ENCODE results near the gene SH3BP4. TPM values are rescaled to one million over a fixed set of nuclear protein-coding genes. Genes with fewer than 3 reads are reported as not detected.

Gene SH3BP4
- total and polyA plus RNA-seq, 10 of the 15 experiments (the other 5 are each of a cell fraction or from before 2014, with no cell fraction given): 0.03 to 0.36 TPM; not detected in 8

- no peak overlapping the region for H3K4me2 ChIP-seq (ENCODE audit: control insufficient read depth, insufficient read depth)
- ChIA-PET POLR2A (no interaction called here), RAD21 (ENCODE audit: unreplicated experiment) (no interaction called here), SMC1A (ENCODE audit: uncharacterized antibody, unreplicated experiment) (no interaction called here), CTCF (no interaction called here)
- H3K36me3 ChIP-seq (ENCODE audit: control insufficient read depth in 2 of 2, insufficient read depth in 2 of 2, low read length in 1 of 2): no peaks in the 10 kb centered on the region
- H3K27me3 ChIP-seq (replicated peaks in 1 of 2; ENCODE audit: control insufficient read depth in 2 of 2, insufficient read depth in 2 of 2, low read length in 1 of 2): 0 out of 4 replicates have a peak, but pooled peaks cover 0 to 3% of the 10 kb centered on the region in 2 experiments
- H3K9me3 ChIP-seq (replicated peaks; ENCODE audit: control insufficient read depth, insufficient read depth, low read length): no peaks in the 10 kb centered on the region
- H3K27ac ChIP-seq (ENCODE audit: control insufficient read depth, insufficient read depth): no peak overlapping the region
- TF ChIP-seq CBX3 (IDR thresholded peaks at IDR 0.05; ENCODE audit: borderline replicate concordance, low read depth): no peak
- no peak for TF ChIP-seq CEBPZ (IDR thresholded peaks at IDR 0.05; ENCODE audit: low read depth, low read length)
- no peak for TF ChIP-seq BHLHE40 (IDR thresholded peaks at IDR 0.05; ENCODE audit: borderline replicate concordance in 1 of 2, low read depth in 2 of 2, low read length in 1 of 2)
- no peak for TF ChIP-seq TARDBP (IDR thresholded peaks at IDR 0.05; ENCODE audit: borderline replicate concordance)
- no peak for TF ChIP-seq YY1 (IDR thresholded peaks at IDR 0.05; ENCODE audit: low read depth, low read length)
- TF ChIP-seq GABPA (IDR thresholded peaks at IDR 0.05; ENCODE audit: low read depth): no peak
- no peak for TF ChIP-seq KLF5 (IDR thresholded peaks at IDR 0.05; ENCODE audit: partially characterized antibody)
- no peak for TF ChIP-seq PKNOX1 (IDR thresholded peaks at IDR 0.05)
- TF ChIP-seq SIX5 (IDR thresholded peaks at IDR 0.05; ENCODE audit: low read depth, low read length, severe bottlenecking): no peak
- TF ChIP-seq TCF3 (IDR thresholded peaks at IDR 0.05; ENCODE audit: borderline replicate concordance, insufficient read depth, low read depth, low read length): no peak
- no peak for TF ChIP-seq BCL11A (IDR thresholded peaks at IDR 0.05; ENCODE audit: low read depth, low read length)
- no peak for TF ChIP-seq IKZF2 (IDR thresholded peaks at IDR 0.05)
- no peak for TF ChIP-seq IRF3 (IDR thresholded peaks at IDR 0.05)
- no peak for TF ChIP-seq NFXL1 (IDR thresholded peaks at IDR 0.05; ENCODE audit: borderline replicate concordance)
- TF ChIP-seq EZH2 (IDR thresholded peaks at IDR 0.05; ENCODE audit: borderline replicate concordance, control insufficient read depth, low read depth, low read length): no peak
- TF ChIP-seq YBX1 (IDR thresholded peaks at IDR 0.05): no peak
- TF ChIP-seq MTA2 (IDR thresholded peaks at IDR 0.05; ENCODE audit: low read depth): no peak
- TF ChIP-seq SUPT20H (IDR thresholded peaks at IDR 0.05; ENCODE audit: borderline replicate concordance, control insufficient read depth, low read depth, low read length): no peak
- TF ChIP-seq GATAD2B (conservative IDR thresholded peaks at IDR 0.05; ENCODE audit: low read depth): no peak
- TF ChIP-seq RELA (IDR thresholded peaks at IDR 0.05; ENCODE audit: borderline replicate concordance, partially characterized antibody): no peak
- H3K4me1 ChIP-seq (ENCODE audit: control insufficient read depth, insufficient read depth, low read length): no peaks in the 10 kb centered on the region
- in situ Hi-C loops (cut with MboI) (no loop called here), intact Hi-C loops (cut with micrococcal nuclease; ENCODE audit: unreplicated experiment) (no loop called here)
- ATAC-seq (no peak), FAIRE-seq (no peak), DNase-seq (ENCODE audit: low read depth, low spot score) (no peak)
- no peak overlapping the region for H3K9ac ChIP-seq (ENCODE audit: control insufficient read depth, insufficient read depth, low read length)
- no peak overlapping the region for H2AFZ ChIP-seq (ENCODE audit: control insufficient read depth, low read depth, low read length)
- WGBS (ENCODE audit: insufficient coverage, insufficient replicate concordance, low lambda C conversion rate, missing lambda C conversion rate): 22% methylated on average over 2 of the region's 2 CpGs
- no peaks in the 10 kb centered on the region for H4K20me1 ChIP-seq (ENCODE audit: control insufficient read depth, insufficient read depth)
- no peaks in the 10 kb centered on the region for H3K79me2 ChIP-seq (ENCODE audit: control insufficient read depth, insufficient read depth, low read length)
- H3K4me3 ChIP-seq: no peak overlapping the region
- BruUV-seq (replicated peaks): no TSS peak
Measured at GRCh38 chr2:235021752-235022151, 69.9 kb downstream of the SH3BP4 start.

Measured in GM12878 (cell line).